ENCODE measurements around the gene ASCC2.

GRCh38 chr22:29795663-29796062 lies 42.4 kb downstream of the ASCC2 start:
- TF ChIP-seq, protein P1, sequence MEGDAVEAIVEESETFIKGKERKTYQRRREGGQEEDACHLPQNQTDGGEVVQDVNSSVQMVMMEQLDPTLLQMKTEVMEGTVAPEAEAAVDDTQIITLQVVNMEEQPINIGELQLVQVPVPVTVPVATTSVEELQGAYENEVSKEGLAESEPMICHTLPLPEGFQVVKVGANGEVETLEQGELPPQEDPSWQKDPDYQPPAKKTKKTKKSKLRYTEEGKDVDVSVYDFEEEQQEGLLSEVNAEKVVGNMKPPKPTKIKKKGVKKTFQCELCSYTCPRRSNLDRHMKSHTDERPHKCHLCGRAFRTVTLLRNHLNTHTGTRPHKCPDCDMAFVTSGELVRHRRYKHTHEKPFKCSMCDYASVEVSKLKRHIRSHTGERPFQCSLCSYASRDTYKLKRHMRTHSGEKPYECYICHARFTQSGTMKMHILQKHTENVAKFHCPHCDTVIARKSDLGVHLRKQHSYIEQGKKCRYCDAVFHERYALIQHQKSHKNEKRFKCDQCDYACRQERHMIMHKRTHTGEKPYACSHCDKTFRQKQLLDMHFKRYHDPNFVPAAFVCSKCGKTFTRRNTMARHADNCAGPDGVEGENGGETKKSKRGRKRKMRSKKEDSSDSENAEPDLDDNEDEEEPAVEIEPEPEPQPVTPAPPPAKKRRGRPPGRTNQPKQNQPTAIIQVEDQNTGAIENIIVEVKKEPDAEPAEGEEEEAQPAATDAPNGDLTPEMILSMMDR (IDR thresholded peaks at IDR 0.05) = no peak
- TF ChIP-seq POLR2A (IDR thresholded peaks at IDR 0.05) = no peak
